Upper lobe of right lung (tissue), 1 donor: ENCODE results near the gene ABCB1. TPM values are rescaled to one million over a fixed set of nuclear protein-coding genes. Genes with fewer than 3 reads are reported as not detected.
"Not testable (repeated sequence)": the region's sequence is repeated elsewhere in the genome, so short reads cannot be mapped to it uniquely, and the experiment has no call there.

Experiments
- ATAC-seq: fragments of 200-7000 bp; cut with Tn5 transposase; one replicate; pipeline ENCODE4 v1.9.1; 2020; ENCODE audit warnings: mild to moderate bottlenecking, moderate library complexity
- DNase-seq: peaks from one replicate; pipeline ENCODE4 v3.0.0-alpha.2; 2020
- H3K27ac ChIP-seq: fragments of 200-600 bp; one replicate; pipeline ENCODE4 v1.8.0; 2022
- H3K27me3 ChIP-seq: fragments of 200-600 bp; one replicate; pipeline ENCODE4 v1.8.0; 2022; ENCODE audit warnings: mild to moderate bottlenecking
- H3K36me3 ChIP-seq: fragments of 200-600 bp; one replicate; pipeline ENCODE4 v1.8.0; 2022
- H3K4me1 ChIP-seq: fragments of 200-600 bp; one replicate; pipeline ENCODE4 v1.8.0; 2022
- H3K4me3 ChIP-seq: fragments of 200-600 bp; one replicate; pipeline ENCODE4 v1.8.0; 2022; ENCODE audit warnings: mild to moderate bottlenecking
- H3K9me3 ChIP-seq: fragments of 200-600 bp; one replicate; pipeline ENCODE4 v1.8.0; 2022
- CTCF ChIP-seq: fragments of 200-600 bp; IDR thresholded peaks from one replicate; pipeline ENCODE4 v1.8.0; 2022; ENCODE audit warnings: antibody characterized with exemption
- intact Hi-C: fragments of 100-400 bp; cut with DNase I; formaldehyde crosslinking; loops from one replicate; pipeline ENCODE4 v1.11.0; 2022
- total RNA-seq: library from RNA; stranded (reverse); fragmentation: NEBNext Ultra II Directional; extraction: Animal tissue kit (Norgen Biotek cat#: 25700); gene quantifications from one replicate; pipeline ENCODE4 v1.2.1, GENCODE V29; 2021
- donor health status: DM: no; HTN: yes; CAD: no; lungs with severe emphysema.

ABCB1 gene
- total RNA-seq, 1 donor from 2014 or later, result 7.5 TPM

GRCh38 chr7:87473986-87474385, 126.7 kb downstream of the ABCB1 start:
- no peaks in the 10 kb centered on the region for H3K36me3 ChIP-seq
- TF ChIP-seq CTCF, result no peak
- intact Hi-C loops, result no loop called here
- DNase-seq (no peak), ATAC-seq (no peak)
- H3K9me3 ChIP-seq, result no peaks in the 10 kb centered on the region
- no peaks in the 10 kb centered on the region for H3K27me3 ChIP-seq
- no peak overlapping the region for H3K4me3 ChIP-seq
- no peaks in the 10 kb centered on the region for H3K4me1 ChIP-seq
- H3K27ac ChIP-seq, result no peak overlapping the region

- intact Hi-C loops, result no loop called here
- H3K4me3 ChIP-seq, result no peak overlapping the region
- no peak overlapping the region for H3K27ac ChIP-seq
- ATAC-seq (no peak), DNase-seq (no peak)
- no peak for TF ChIP-seq CTCF
- no peaks in the 10 kb centered on the region for H3K27me3 ChIP-seq
- no peaks in the 10 kb centered on the region for H3K4me1 ChIP-seq
- H3K36me3 ChIP-seq, result no peaks in the 10 kb centered on the region
- H3K9me3 ChIP-seq, result no peaks in the 10 kb centered on the region
Measured at GRCh38 chr7:87473192-87473591, 127.5 kb downstream of the ABCB1 start.

- no peaks in the 10 kb centered on the region for H3K27me3 ChIP-seq
- no peak for ATAC-seq
- H3K9me3 ChIP-seq, result no peaks in the 10 kb centered on the region
- intact Hi-C loops, result no loop called here
- DNase-seq, result no peak
- no peaks in the 10 kb centered on the region for H3K36me3 ChIP-seq
- H3K4me3 ChIP-seq, result no peak overlapping the region
- no peaks in the 10 kb centered on the region for H3K4me1 ChIP-seq
- TF ChIP-seq CTCF, result no peak
- no peak overlapping the region for H3K27ac ChIP-seq
Measured at GRCh38 chr7:87471473-87471872, 129.2 kb downstream of the ABCB1 start.

GRCh38 chr7:87469204-87469603, 131.5 kb downstream of the ABCB1 start:
- not testable (repeated sequence) for ATAC-seq, H3K27me3 ChIP-seq

GRCh38 chr7:87465534-87465880, 135.2 kb downstream of the ABCB1 start:
- H3K4me1 ChIP-seq, H3K36me3 ChIP-seq, intact Hi-C loops, H3K27me3 ChIP-seq, H3K27ac ChIP-seq, H3K9me3 ChIP-seq, H3K4me3 ChIP-seq, ATAC-seq, DNase-seq: not testable (repeated sequence)

More at GRCh38 chr7:87469204-87469603, 131.5 kb downstream of the ABCB1 start:
- H3K27ac ChIP-seq, H3K4me1 ChIP-seq, intact Hi-C loops, H3K36me3 ChIP-seq, H3K4me3 ChIP-seq, H3K9me3 ChIP-seq, DNase-seq: not testable (repeated sequence)

- H3K4me3 ChIP-seq, H3K9me3 ChIP-seq, H3K36me3 ChIP-seq, H3K4me1 ChIP-seq, intact Hi-C loops, H3K27me3 ChIP-seq, H3K27ac ChIP-seq: not testable (repeated sequence)
- ATAC-seq (peak; percentile 75), DNase-seq (peak; percentile 65)
Measured at GRCh38 chr7:87464830-87465533, 135.7 kb downstream of the ABCB1 start.

GRCh38 chr7:87463982-87464381, 136.7 kb downstream of the ABCB1 start:
- ATAC-seq (no peak), DNase-seq (no peak)
- Histone ChIP-seq H3K9me3 (no peaks in the 10 kb centered on the region), H3K27ac (no peak overlapping the region), H3K4me1 (no peaks in the 10 kb centered on the region), H3K4me3 (no peak overlapping the region), H3K36me3 (no peaks in the 10 kb centered on the region), H3K27me3 (no peaks in the 10 kb centered on the region)
- TF ChIP-seq CTCF, result no peak
- intact Hi-C loops, result no loop called here

GRCh38 chr7:87460444-87460843, 140.2 kb downstream of the ABCB1 start:
- H3K27me3 ChIP-seq, H3K4me3 ChIP-seq, DNase-seq, ATAC-seq, H3K4me1 ChIP-seq, H3K9me3 ChIP-seq, H3K36me3 ChIP-seq, H3K27ac ChIP-seq, intact Hi-C loops: not testable (repeated sequence)
